Type B pancreatic cell (in vitro differentiated cells): ENCODE results near the gene SLC2A6. TPM values are rescaled to one million over a fixed set of nuclear protein-coding genes. Genes with fewer than 3 reads are reported as not detected.

Experiments used
- DNase-seq: peaks from one replicate; pipeline ENCODE4 v3.0.0; 2021; ENCODE audit warnings: mixed read lengths; ENCODE audit not compliant: unreplicated experiment; ENCODE audit errors: extremely low spot score
- H3K27ac Mint-ChIP-seq: 2 replicates; pipeline ENCODE4 v1.8.0; 2021; ENCODE audit warnings: mild to moderate bottlenecking, mixed read lengths
- H3K27me3 Mint-ChIP-seq: 2 replicates; pipeline ENCODE4 v1.8.0; 2021; ENCODE audit warnings: mixed read lengths
- H3K36me3 Mint-ChIP-seq: 2 replicates; pipeline ENCODE4 v1.8.0; 2021; ENCODE audit warnings: mixed read lengths
- H3K4me1 Mint-ChIP-seq: one replicate; pipeline ENCODE4 v1.8.0; 2021; ENCODE audit warnings: mixed read lengths; ENCODE audit not compliant: unreplicated experiment
- H3K4me3 Mint-ChIP-seq: 2 replicates; pipeline ENCODE4 v1.8.0; 2021; ENCODE audit warnings: mild to moderate bottlenecking, mixed read lengths
- H3K9me3 Mint-ChIP-seq: 2 replicates; pipeline ENCODE4 v1.8.0; 2021; ENCODE audit warnings: mixed read lengths
- total RNA-seq: library from RNA; stranded (reverse); gene quantifications from 2 replicates; pipeline ENCODE4 v1.2.1, GENCODE V29; 2021; ENCODE audit warnings: low replicate concordance
- TF ChIP-seq, protein P1 (sequence below): fragments of 200-600 bp; sonication (generic); conservative IDR thresholded peaks from 2 replicates; pipeline ENCODE4 v1.5.0; 2021; ENCODE audit warnings: antibody characterized with exemption, mild to moderate bottlenecking

Gene SLC2A6
- total RNA-seq, 1 donor from 2014 or later = 8.2 TPM

- Mint-ChIP-seq H3K27ac (no peak overlapping the region), H3K9me3 (no peaks in the 10 kb centered on the region), H3K27me3 (no peaks in the 10 kb centered on the region), H3K36me3 (no peaks in the 10 kb centered on the region), H3K4me1 (no peaks in the 10 kb centered on the region), H3K4me3 (no peak overlapping the region)
- TF ChIP-seq, protein P1, sequence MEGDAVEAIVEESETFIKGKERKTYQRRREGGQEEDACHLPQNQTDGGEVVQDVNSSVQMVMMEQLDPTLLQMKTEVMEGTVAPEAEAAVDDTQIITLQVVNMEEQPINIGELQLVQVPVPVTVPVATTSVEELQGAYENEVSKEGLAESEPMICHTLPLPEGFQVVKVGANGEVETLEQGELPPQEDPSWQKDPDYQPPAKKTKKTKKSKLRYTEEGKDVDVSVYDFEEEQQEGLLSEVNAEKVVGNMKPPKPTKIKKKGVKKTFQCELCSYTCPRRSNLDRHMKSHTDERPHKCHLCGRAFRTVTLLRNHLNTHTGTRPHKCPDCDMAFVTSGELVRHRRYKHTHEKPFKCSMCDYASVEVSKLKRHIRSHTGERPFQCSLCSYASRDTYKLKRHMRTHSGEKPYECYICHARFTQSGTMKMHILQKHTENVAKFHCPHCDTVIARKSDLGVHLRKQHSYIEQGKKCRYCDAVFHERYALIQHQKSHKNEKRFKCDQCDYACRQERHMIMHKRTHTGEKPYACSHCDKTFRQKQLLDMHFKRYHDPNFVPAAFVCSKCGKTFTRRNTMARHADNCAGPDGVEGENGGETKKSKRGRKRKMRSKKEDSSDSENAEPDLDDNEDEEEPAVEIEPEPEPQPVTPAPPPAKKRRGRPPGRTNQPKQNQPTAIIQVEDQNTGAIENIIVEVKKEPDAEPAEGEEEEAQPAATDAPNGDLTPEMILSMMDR = no peak
- DNase-seq = no peak
Observed at GRCh38 chr9:133437753-133438531, 41.0 kb downstream of the SLC2A6 start.

- H3K27ac Mint-ChIP-seq = no peak overlapping the region
- no peaks in the 10 kb centered on the region for H3K27me3 Mint-ChIP-seq
- H3K36me3 Mint-ChIP-seq = no peaks in the 10 kb centered on the region
- H3K9me3 Mint-ChIP-seq = no peaks in the 10 kb centered on the region
- TF ChIP-seq, protein P1 = no peak
- no peak overlapping the region for H3K4me3 Mint-ChIP-seq
- DNase-seq = no peak
- no peaks in the 10 kb centered on the region for H3K4me1 Mint-ChIP-seq
Observed at GRCh38 chr9:133436681-133437080, 42.2 kb downstream of the SLC2A6 start.

GRCh38 chr9:133433351-133433843 is 45.5 kb downstream of the SLC2A6 start:
- no peak overlapping the region for H3K27ac Mint-ChIP-seq
- H3K4me3 Mint-ChIP-seq = no peak overlapping the region
- TF ChIP-seq, protein P1 = no peak
- H3K36me3 Mint-ChIP-seq = no peaks in the 10 kb centered on the region
- no peaks in the 10 kb centered on the region for H3K9me3 Mint-ChIP-seq
- no peaks in the 10 kb centered on the region for H3K4me1 Mint-ChIP-seq
- peaks cover 4% of the 10 kb centered on the region for H3K27me3 Mint-ChIP-seq
- DNase-seq = no peak

GRCh38 chr9:133430244-133430643 is 48.7 kb downstream of the SLC2A6 start:
- Mint-ChIP-seq H3K27me3 (peaks cover 17% of the 10 kb centered on the region), H3K27ac (no peak overlapping the region), H3K9me3 (no peaks in the 10 kb centered on the region), H3K36me3 (no peaks in the 10 kb centered on the region), H3K4me3 (peak overlapping the region; percentile 11), H3K4me1 (no peaks in the 10 kb centered on the region)
- TF ChIP-seq, protein P1 = no peak
- DNase-seq = no peak

DNA sequence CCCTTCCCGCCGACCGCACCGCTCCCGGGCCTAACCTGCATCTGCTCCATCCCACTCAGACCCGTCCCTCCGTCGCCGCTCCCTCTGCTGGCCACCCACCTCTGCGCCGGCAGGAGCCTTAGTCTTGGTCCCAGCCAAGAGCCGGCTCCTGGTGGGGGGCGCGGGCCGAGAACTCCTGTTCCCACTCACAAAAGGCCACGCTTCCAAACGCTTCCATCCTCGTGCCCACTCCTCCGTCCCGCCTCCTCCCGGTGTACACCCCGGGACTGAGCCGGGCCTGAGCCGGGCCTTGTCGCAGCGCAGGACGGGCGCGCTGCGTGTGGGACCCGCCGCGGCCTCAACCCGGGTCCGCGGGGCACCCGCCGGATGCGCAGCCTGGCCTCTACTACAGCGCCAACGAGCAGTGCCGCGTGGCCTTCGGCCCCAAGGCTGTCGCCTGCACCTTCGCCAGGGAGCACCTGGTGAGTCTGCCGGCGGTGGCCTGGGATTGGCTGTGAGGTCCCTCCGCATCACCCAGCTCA is 49.2 kb downstream of the SLC2A6 start:
- Mint-ChIP-seq H3K36me3 (no peaks in the 10 kb centered on the region), H3K4me1 (no peaks in the 10 kb centered on the region), H3K4me3 (peak overlapping the region; percentile 68), H3K27ac (no peak overlapping the region), H3K27me3 (peaks cover 17% of the 10 kb centered on the region), H3K9me3 (no peaks in the 10 kb centered on the region)
- no peak for DNase-seq
- TF ChIP-seq, protein P1 = peak; percentile 68
